ENCODE measurements around the gene ADCY6.

DNA sequence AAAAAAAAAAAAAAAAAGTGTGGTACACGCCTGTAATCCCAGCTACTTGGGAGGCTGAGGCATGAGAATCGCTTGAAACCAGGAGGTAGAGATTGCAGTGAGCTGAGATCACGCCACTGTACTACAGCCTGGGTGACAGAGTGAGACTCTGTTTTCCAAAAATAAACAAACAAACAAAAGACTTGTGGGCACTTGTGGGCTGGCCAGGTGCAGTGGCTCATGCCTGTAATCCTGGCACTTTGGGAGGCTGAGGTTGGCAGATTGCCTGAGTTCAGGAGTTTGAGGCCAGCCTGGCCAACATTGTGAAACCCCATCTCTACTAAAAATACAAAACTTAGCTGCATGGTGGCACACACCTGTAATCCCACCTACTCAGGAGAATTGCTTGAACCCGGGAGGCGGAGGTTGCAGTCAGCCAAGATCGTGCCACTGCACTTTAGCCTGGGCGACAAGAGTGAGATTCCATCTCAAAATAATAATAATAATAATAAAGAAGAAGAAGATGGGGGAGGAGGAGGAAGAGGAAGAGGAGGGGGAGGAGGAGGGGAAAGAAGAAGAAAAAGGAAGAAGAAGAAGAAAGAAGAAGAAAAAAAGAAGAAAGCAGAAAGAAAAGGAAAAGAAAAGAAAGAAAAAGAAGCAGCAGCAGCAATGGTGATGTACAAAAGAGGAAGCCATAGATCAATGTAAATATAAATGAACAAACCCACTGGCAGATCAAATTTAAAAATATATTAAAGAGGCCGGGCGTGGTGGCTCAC, 44.5 kb downstream of the ADCY6 start:
- TF ChIP-seq, protein P1, sequence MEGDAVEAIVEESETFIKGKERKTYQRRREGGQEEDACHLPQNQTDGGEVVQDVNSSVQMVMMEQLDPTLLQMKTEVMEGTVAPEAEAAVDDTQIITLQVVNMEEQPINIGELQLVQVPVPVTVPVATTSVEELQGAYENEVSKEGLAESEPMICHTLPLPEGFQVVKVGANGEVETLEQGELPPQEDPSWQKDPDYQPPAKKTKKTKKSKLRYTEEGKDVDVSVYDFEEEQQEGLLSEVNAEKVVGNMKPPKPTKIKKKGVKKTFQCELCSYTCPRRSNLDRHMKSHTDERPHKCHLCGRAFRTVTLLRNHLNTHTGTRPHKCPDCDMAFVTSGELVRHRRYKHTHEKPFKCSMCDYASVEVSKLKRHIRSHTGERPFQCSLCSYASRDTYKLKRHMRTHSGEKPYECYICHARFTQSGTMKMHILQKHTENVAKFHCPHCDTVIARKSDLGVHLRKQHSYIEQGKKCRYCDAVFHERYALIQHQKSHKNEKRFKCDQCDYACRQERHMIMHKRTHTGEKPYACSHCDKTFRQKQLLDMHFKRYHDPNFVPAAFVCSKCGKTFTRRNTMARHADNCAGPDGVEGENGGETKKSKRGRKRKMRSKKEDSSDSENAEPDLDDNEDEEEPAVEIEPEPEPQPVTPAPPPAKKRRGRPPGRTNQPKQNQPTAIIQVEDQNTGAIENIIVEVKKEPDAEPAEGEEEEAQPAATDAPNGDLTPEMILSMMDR (IDR thresholded peaks at IDR 0.05), result no peak
- TF ChIP-seq POLR2A (IDR thresholded peaks at IDR 0.05), result no peak

All from heart left ventricle (tissue), 13 donors.